GM12878 (cell line): ENCODE results near the gene HAAO. TPM values are rescaled to one million over a fixed set of nuclear protein-coding genes. Genes with fewer than 3 reads are reported as not detected.

ENCODE experiments used
- BCLAF1 ChIP-seq: fragments of 450-650 bp; IDR thresholded peaks from 2 replicates; pipeline ENCODE4 v1.6.1; 2017; ENCODE audit warnings: antibody characterized with exemption, mild to moderate bottlenecking, moderate library complexity
- BHLHE40 ChIP-seq, 2 experiments: fragments of 450-650 bp in 1 of 2; IDR thresholded peaks; 2 replicates each; pipeline ENCODE4 v1.6.1; 2011 to 2017; ENCODE audit warnings: low read depth in 2 of 2, borderline replicate concordance in 1 of 2, improper control_type of control experiment in 1 of 2, low read length in 1 of 2, mild to moderate bottlenecking in 1 of 2
- CTCF ChIP-seq, 3 experiments: IDR thresholded peaks in 2 of 3; conservative IDR thresholded peaks in 1 of 3; 2 replicates each; pipeline ENCODE4 v1.5.1; 2011; ENCODE audit warnings: low read depth in 3 of 3, low read length in 3 of 3, mild to moderate bottlenecking in 3 of 3, control low read depth in 2 of 3, moderate library complexity in 2 of 3, inconsistent platforms in 1 of 3, mixed read lengths in 1 of 3; ENCODE audit not compliant: control insufficient read depth in 2 of 3, insufficient read depth in 1 of 3; ENCODE audit errors: extremely low read depth in 1 of 3
- E2F8 ChIP-seq: fragments of 450-650 bp; IDR thresholded peaks from 2 replicates; pipeline ENCODE4 v1.6.1; 2018; ENCODE audit warnings: mild to moderate bottlenecking, low read depth, moderate library complexity; ENCODE audit not compliant: partially characterized antibody
- polyA plus RNA-seq, 11 experiments: library from polyadenylated mRNA; depleted of rRNA in 4 of 11; unstranded in 6 of 11; stranded (reverse) in 5 of 11; fragments of >200 nt; fragmentation: Nextera tagmentation in 4 of 11; fragmentation: Illumina TruSeq in 1 of 11; extraction: Ambion mirVana in 4 of 11; extraction: Trizol in 1 of 11; gene quantifications; 1 replicate in 1 of 11; 2 replicates in 10 of 11; pipeline versions ENCODE4 v1.2.1 to v1.2.3, GENCODE V29; 2011 to 2016; ENCODE audit warnings: inconsistent platforms in 2 of 11, missing spikeins in 2 of 11, low read depth in 1 of 11
- total RNA-seq, 4 experiments: library from RNA; depleted of rRNA in 3 of 4; stranded (reverse); fragments of >200 nt in 3 of 4; fragmentation: Illumina TruSeq in 1 of 4; extraction: Trizol in 1 of 4; gene quantifications; 2 replicates each; pipeline versions ENCODE4 v1.2.1 to v1.2.3, GENCODE V29; 2013 to 2021

The HAAO gene
- total and polyA plus RNA-seq, 10 of the 15 experiments (the other 5 are each of a cell fraction or from before 2014, with no cell fraction given), result 4.3 to 58.7 (median 26.8) TPM

- TF ChIP-seq E2F8 (no peak), BHLHE40 (IDR thresholded peaks at IDR 0.05; ENCODE audit: borderline replicate concordance in 1 of 2, low read depth in 2 of 2, low read length in 1 of 2) (peak in 1 of 2 experiments; percentile 62; a peak in 1 of 4 replicates), BCLAF1 (no peak), CTCF (IDR thresholded peaks at IDR 0.05 in 2 of 3, conservative IDR thresholded peaks at IDR 0.05 in 1 of 3; ENCODE audit: control insufficient read depth in 2 of 3, extremely low read depth in 1 of 3, insufficient read depth in 1 of 3, low read depth in 3 of 3, low read length in 3 of 3) (peak; percentile 38 to 71 (median 69))
Measured at GRCh38 chr2:42770288-42771131, 21.9 kb downstream of the HAAO start (continued).
